Endodermal cell (in vitro differentiated cells): ENCODE measurements around the gene CYLD. TPM values are rescaled to one million over a fixed set of nuclear protein-coding genes. Genes with fewer than 3 reads are reported as not detected.

ENCODE experiments used
- DNase-seq: peaks from one replicate; pipeline ENCODE4 v3.0.0-alpha.2; 2017
- H3K27ac ChIP-seq: 2 replicates; pipeline ENCODE4 v1.5.1; 2013; ENCODE audit warnings: mild to moderate bottlenecking, low read depth, low read length, moderate library complexity
- H3K27me3 ChIP-seq: 2 replicates; pipeline ENCODE4 v1.6.1; 2013; ENCODE audit warnings: mild to moderate bottlenecking, low read length, moderate library complexity; ENCODE audit not compliant: insufficient read depth, control insufficient read depth, poor library complexity, severe bottlenecking
- H3K36me3 ChIP-seq: 2 replicates; pipeline ENCODE4 v1.7.0; 2013; ENCODE audit warnings: mild to moderate bottlenecking, low read length, moderate library complexity; ENCODE audit not compliant: control insufficient read depth, insufficient read depth
- H3K4me1 ChIP-seq: one replicate; pipeline ENCODE4 v1.7.0; 2013; ENCODE audit warnings: low read length; ENCODE audit not compliant: control insufficient read depth, insufficient read depth
- H3K4me3 ChIP-seq: 2 replicates; pipeline ENCODE4 v1.5.1; 2013; ENCODE audit warnings: mild to moderate bottlenecking, low read length, moderate library complexity
- H3K9ac ChIP-seq: 2 replicates; pipeline ENCODE4 v1.6.1; 2013; ENCODE audit warnings: mild to moderate bottlenecking, low read length, moderate library complexity; ENCODE audit not compliant: poor library complexity, severe bottlenecking; ENCODE audit errors: extremely low read depth
- H3K9me3 ChIP-seq: 2 replicates; pipeline ENCODE4 v1.6.1; 2013; ENCODE audit warnings: mild to moderate bottlenecking, low read length, moderate library complexity; ENCODE audit not compliant: control insufficient read depth
- H3K27ac Mint-ChIP-seq: 2 replicates; pipeline ENCODE4 v1.8.0; 2020; ENCODE audit warnings: mixed read lengths
- H3K27me3 Mint-ChIP-seq: 2 replicates; pipeline ENCODE4 v1.8.0; 2021; ENCODE audit warnings: mild to moderate bottlenecking, mixed read lengths; ENCODE audit not compliant: insufficient read depth
- H3K36me3 Mint-ChIP-seq: 2 replicates; pipeline ENCODE4 v1.8.0; 2020; ENCODE audit warnings: low read depth, mixed read lengths
- H3K4me1 Mint-ChIP-seq: 2 replicates; pipeline ENCODE4 v1.8.0; 2020; ENCODE audit warnings: mixed read lengths
- H3K4me3 Mint-ChIP-seq: 2 replicates; pipeline ENCODE4 v1.8.0; 2020; ENCODE audit warnings: mild to moderate bottlenecking, moderate library complexity, mixed read lengths
- H3K9me3 Mint-ChIP-seq: 2 replicates; pipeline ENCODE4 v1.8.0; 2020; ENCODE audit warnings: mild to moderate bottlenecking, mixed read lengths
- WGBS, 2 experiments: methylation state at CpG; one replicate each; pipeline versions ENCODE4 v1.1.5 to v1.1.7; 2013; ENCODE audit warnings: missing lambda C conversion rate in 2 of 2, mixed read lengths in 1 of 2; ENCODE audit not compliant: insufficient coverage in 1 of 2, insufficient read length in 1 of 2; 5-methylcytosine and 5-hydroxymethylcytosine counted together
- total RNA-seq, 2 donors: library from RNA; stranded (reverse); fragmentation: NEBNext Ultra II Directional in 1 of 2; extraction: Animal tissue kit (Norgen Biotek cat#: 25700) in 1 of 2; gene quantifications; 2 replicates in 1 of 2; 3 replicates in 1 of 2; pipeline ENCODE4 v1.2.1, GENCODE V29; 2021
- TF ChIP-seq, protein P1 (sequence below): fragments of 200-600 bp; sonication (generic); conservative IDR thresholded peaks from 2 replicates; pipeline ENCODE4 v1.5.0; 2021; ENCODE audit warnings: antibody characterized with exemption, mild to moderate bottlenecking

CYLD gene
- total RNA-seq, 2 donors from 2014 or later: 12.7 TPM

DNA sequence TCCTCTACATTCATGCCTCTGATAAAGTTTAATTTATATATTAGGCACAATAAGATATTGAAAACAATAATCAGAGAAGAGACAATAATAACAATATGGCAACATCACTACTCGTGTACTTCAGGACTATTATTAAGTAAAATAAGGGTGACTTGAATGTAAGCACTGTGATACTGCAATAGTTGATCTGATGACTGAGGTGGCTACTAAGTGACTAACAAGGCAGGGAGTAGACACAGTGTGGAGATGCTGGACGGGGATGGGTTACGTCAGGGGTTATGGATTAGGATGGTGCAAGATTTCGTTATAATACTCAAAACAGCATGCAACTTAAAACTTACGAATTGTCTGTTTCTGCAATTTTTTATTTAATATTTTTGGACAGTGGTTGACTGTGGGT lies 32.5 kb downstream of the CYLD start:
- no peak overlapping the region for H3K27ac Mint-ChIP-seq
- no peak overlapping the region for H3K27ac ChIP-seq
- H3K4me3 ChIP-seq: no peak overlapping the region
- H3K9ac ChIP-seq: no peak overlapping the region
- no peaks in the 10 kb centered on the region for H3K9me3 Mint-ChIP-seq
- no peaks in the 10 kb centered on the region for H3K4me1 ChIP-seq
- peaks cover 3% of the 10 kb centered on the region for H3K36me3 Mint-ChIP-seq
- H3K4me1 Mint-ChIP-seq: peaks cover 6% of the 10 kb centered on the region
- WGBS, 2 experiments: 67 to 96% methylated on average over 1 to 5 of the region's 5 CpGs
- TF ChIP-seq, protein P1, sequence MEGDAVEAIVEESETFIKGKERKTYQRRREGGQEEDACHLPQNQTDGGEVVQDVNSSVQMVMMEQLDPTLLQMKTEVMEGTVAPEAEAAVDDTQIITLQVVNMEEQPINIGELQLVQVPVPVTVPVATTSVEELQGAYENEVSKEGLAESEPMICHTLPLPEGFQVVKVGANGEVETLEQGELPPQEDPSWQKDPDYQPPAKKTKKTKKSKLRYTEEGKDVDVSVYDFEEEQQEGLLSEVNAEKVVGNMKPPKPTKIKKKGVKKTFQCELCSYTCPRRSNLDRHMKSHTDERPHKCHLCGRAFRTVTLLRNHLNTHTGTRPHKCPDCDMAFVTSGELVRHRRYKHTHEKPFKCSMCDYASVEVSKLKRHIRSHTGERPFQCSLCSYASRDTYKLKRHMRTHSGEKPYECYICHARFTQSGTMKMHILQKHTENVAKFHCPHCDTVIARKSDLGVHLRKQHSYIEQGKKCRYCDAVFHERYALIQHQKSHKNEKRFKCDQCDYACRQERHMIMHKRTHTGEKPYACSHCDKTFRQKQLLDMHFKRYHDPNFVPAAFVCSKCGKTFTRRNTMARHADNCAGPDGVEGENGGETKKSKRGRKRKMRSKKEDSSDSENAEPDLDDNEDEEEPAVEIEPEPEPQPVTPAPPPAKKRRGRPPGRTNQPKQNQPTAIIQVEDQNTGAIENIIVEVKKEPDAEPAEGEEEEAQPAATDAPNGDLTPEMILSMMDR: no peak
- no peak for DNase-seq
- no peaks in the 10 kb centered on the region for H3K9me3 ChIP-seq
- H3K27me3 Mint-ChIP-seq: no peaks in the 10 kb centered on the region
- no peak overlapping the region for H3K4me3 Mint-ChIP-seq
- H3K36me3 ChIP-seq: no peaks in the 10 kb centered on the region
- H3K27me3 ChIP-seq: no peaks in the 10 kb centered on the region

DNA sequence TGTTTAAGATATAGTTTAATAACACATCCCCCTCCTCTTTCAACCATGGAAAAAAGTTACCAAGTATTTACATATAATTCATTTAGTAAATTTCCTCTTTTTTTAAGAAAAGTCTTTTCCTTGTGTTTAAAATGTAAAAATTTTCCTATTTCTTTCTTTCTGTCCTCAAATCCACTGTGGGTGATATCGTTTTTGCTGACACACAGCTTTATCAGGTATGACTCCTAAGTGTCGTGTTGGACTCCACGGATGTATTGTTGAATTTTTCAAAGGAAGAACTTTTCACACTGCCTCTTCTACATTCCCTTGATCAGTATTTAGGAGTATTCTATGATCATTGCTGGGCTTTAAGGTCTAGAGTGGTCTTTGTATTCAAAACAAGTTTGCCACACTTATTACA lies 33.1 kb downstream of the CYLD start:
- Histone ChIP-seq H3K27me3 (no peaks in the 10 kb centered on the region), H3K4me1 (no peaks in the 10 kb centered on the region), H3K27ac (no peak overlapping the region), H3K9ac (no peak overlapping the region), H3K9me3 (no peaks in the 10 kb centered on the region), H3K36me3 (peaks cover 4% of the 10 kb centered on the region), H3K4me3 (no peak overlapping the region)
- H3K4me3 Mint-ChIP-seq: no peak overlapping the region
- peaks cover 2% of the 10 kb centered on the region for H3K36me3 Mint-ChIP-seq
- H3K27ac Mint-ChIP-seq: no peak overlapping the region
- H3K9me3 Mint-ChIP-seq: no peaks in the 10 kb centered on the region
- H3K4me1 Mint-ChIP-seq: peaks cover 6% of the 10 kb centered on the region
- TF ChIP-seq, protein P1: no peak
- DNase-seq: no peak
- 94% methylated on average over 3 of the region's 3 CpGs; no CpG with 5 or more reads in 1 of the 2 experiments for WGBS, 2 experiments
- H3K27me3 Mint-ChIP-seq: no peaks in the 10 kb centered on the region

DNA sequence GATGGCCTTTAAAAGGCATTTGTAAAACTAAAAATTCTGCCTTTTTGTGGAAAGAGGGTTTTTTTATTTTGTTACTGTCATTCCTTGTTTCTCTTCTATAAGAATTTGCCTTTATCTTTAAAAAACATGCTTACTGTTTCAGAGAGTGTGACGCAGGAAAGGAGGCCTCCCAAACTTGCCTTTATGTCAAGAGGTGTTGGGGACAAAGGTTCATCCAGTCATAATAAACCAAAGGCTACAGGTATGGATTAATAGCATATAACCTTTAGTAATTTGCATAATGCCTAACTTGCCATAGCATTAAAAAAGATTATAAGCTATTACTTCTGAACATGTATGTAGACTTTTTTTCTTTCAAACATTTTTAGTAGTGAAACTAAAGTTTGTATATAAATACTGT lies 34.2 kb downstream of the CYLD start:
- no peaks in the 10 kb centered on the region for H3K9me3 Mint-ChIP-seq
- H3K4me3 Mint-ChIP-seq: no peak overlapping the region
- no peak overlapping the region for H3K4me3 ChIP-seq
- peaks cover 6% of the 10 kb centered on the region for H3K36me3 ChIP-seq
- TF ChIP-seq, protein P1: no peak
- no peaks in the 10 kb centered on the region for H3K4me1 ChIP-seq
- whole genome bisulfite sequencing, 2 experiments: 86% methylated on average over 1 of the region's 1 CpG; no CpG with 5 or more reads in 1 of the 2 experiments
- DNase-seq: no peak
- no peaks in the 10 kb centered on the region for H3K27me3 Mint-ChIP-seq
- H3K27me3 ChIP-seq: no peaks in the 10 kb centered on the region
- peaks cover 6% of the 10 kb centered on the region for H3K36me3 Mint-ChIP-seq
- no peaks in the 10 kb centered on the region for H3K9me3 ChIP-seq
- peaks cover 6% of the 10 kb centered on the region for H3K4me1 Mint-ChIP-seq
- H3K27ac Mint-ChIP-seq: no peak overlapping the region
- H3K27ac ChIP-seq: no peak overlapping the region
- no peak overlapping the region for H3K9ac ChIP-seq
